HL-60 (cell line): ENCODE measurements around the gene CDC42BPA.

ENCODE experiments used
- CTCF ChIP-seq: IDR thresholded peaks from one replicate; pipeline ENCODE4 v1.5.1; 2011; ENCODE audit warnings: low read length, control low read depth, inconsistent platforms; ENCODE audit not compliant: insufficient read depth
- POLR2AphosphoS5 ChIP-seq: IDR thresholded peaks from 2 replicates; pipeline ENCODE4 v1.6.1; 2012; ENCODE audit warnings: low read depth

GRCh38 chr1:226991920-226992319 is 326.4 kb downstream of the CDC42BPA start:
- TF ChIP-seq CTCF: no peak
- no peak for TF ChIP-seq POLR2AphosphoS5
